Measurements from ENCODE around the gene LIN37. TPM values are rescaled to one million over a fixed set of nuclear protein-coding genes. Genes with fewer than 3 reads are reported as not detected.

Gene LIN37
- total RNA-seq, 1 experiment from 2014 or later = 5.9 TPM

DNA sequence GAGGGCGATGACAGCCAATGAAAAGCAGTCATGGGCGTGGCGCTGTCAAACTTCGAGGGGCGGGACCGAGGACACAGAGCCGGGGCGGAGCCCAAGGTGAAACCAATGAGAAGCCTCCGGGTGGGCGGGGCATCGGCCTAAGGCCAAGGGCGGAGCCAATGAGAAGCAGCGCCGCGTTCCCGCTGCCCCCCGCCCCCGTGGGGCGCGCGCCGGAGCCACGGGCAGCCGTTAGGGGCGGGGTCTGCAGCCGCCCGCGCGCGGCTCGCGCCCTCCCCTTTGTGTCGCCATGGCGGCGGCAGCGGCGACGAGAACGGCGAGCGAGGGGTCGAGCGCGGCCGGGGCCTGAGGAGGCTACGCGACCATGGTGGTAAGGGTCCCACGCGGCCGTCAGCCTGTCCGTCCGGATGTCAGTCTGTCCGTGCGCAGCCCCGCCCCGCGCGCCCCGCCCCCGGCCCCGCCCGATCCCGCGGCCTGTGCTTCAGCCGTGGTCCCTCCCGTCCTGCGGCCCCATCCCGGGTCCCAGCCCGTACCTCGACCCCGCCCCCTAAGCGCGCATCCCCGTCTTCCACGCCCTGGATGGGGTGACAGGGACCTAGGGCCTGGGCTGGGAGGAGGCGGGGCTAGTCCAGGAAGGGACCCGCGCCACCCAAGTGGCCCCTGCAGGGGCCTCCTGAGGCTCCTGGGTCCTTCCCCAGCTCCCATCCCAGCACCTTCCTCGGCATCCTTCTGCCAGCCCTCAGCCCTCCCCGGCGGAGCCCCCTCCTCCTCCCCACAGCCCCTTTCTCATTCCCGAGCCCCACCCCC is 27.1 kb downstream of the LIN37 start, which contains the start of gene ARHGAP33:
Gene ARHGAP33, plus strand, starts transcription at position 267 of the 804 bp plus-strand sequence. Its CDS starts 95 bp downstream, at position 362.
- peaks cover 5% of the 10 kb centered on the region; the same call in 1 of the 2 replicates for H3K4me1 ChIP-seq (ENCODE audit: insufficient read depth, low read length)
- H3K4me2 ChIP-seq (ENCODE audit: insufficient read depth, insufficient read length, low read length) = peak within 1 kb of the TSS; percentile 73
- no peak within 1 kb of the TSS for H2BK120ac ChIP-seq (ENCODE audit: low read depth, low read length, poor library complexity, severe bottlenecking)
- no peak within 1 kb of the TSS for H2AFZ ChIP-seq (ENCODE audit: low read length)
- H2AK5ac ChIP-seq (ENCODE audit: insufficient read length, low read length) = no peak within 1 kb of the TSS
- no peak within 1 kb of the TSS for H3K9ac ChIP-seq (ENCODE audit: extremely low read depth, insufficient read length, low read length)
- H3K14ac ChIP-seq (ENCODE audit: insufficient read depth, low read length) = no peak within 1 kb of the TSS
- H3K79me2 ChIP-seq (ENCODE audit: insufficient read depth, low read length) = no peaks in the 10 kb centered on the region
- Mint-ChIP-seq H3K27me3 (ENCODE audit: low read depth) (peaks cover 42% of the 10 kb centered on the region), H3K4me1 (peaks cover 25 to 29% of the 10 kb centered on the region in 2 experiments), H3K27ac (peak within 1 kb of the TSS in 1 of 3 experiments; percentile 88; a peak in 1 of 7 replicates), H3K9me3 (no peaks in the 10 kb centered on the region; a peak in 1 of 5 replicates), H3K4me3 (peak within 1 kb of the TSS; percentile 65 to 88), H3K36me3 (ENCODE audit: insufficient read depth in 1 of 3, low read depth in 3 of 3) (peaks cover 0 to 4% (median 0%) of the 10 kb centered on the region in 3 experiments; a peak in 2 of 7 replicates)
- H2BK12ac ChIP-seq (ENCODE audit: insufficient read length, low read depth, low read length) = no peak within 1 kb of the TSS
- H3K23ac ChIP-seq (ENCODE audit: insufficient read length, low read depth, low read length) = no peak within 1 kb of the TSS
- H3K79me1 ChIP-seq (ENCODE audit: insufficient read depth, low read depth, low read length, poor library complexity, severe bottlenecking) = no peaks in the 10 kb centered on the region
- H3T11ph ChIP-seq (ENCODE audit: low read length) = no peak within 1 kb of the TSS
- no peak within 1 kb of the TSS for H4K91ac ChIP-seq (ENCODE audit: insufficient read length, low read depth, low read length)
- no peaks in the 10 kb centered on the region for H4K20me1 ChIP-seq (ENCODE audit: control insufficient read depth, insufficient read depth, insufficient read length)
- no peak within 1 kb of the TSS for H2BK15ac ChIP-seq (ENCODE audit: low read depth, low read length)
- H2BK20ac ChIP-seq (ENCODE audit: low read depth, low read length, poor library complexity, severe bottlenecking) = no peak within 1 kb of the TSS
- no peak within 1 kb of the TSS for H2BK5ac ChIP-seq (ENCODE audit: insufficient read length, low read length)
- H3K27ac ChIP-seq (ENCODE audit: insufficient read length, low read depth, low read length) = no peak within 1 kb of the TSS
- no peak within 1 kb of the TSS for H3K56ac ChIP-seq (ENCODE audit: insufficient read length, low read depth, low read length)
- TF ChIP-seq, protein P1, sequence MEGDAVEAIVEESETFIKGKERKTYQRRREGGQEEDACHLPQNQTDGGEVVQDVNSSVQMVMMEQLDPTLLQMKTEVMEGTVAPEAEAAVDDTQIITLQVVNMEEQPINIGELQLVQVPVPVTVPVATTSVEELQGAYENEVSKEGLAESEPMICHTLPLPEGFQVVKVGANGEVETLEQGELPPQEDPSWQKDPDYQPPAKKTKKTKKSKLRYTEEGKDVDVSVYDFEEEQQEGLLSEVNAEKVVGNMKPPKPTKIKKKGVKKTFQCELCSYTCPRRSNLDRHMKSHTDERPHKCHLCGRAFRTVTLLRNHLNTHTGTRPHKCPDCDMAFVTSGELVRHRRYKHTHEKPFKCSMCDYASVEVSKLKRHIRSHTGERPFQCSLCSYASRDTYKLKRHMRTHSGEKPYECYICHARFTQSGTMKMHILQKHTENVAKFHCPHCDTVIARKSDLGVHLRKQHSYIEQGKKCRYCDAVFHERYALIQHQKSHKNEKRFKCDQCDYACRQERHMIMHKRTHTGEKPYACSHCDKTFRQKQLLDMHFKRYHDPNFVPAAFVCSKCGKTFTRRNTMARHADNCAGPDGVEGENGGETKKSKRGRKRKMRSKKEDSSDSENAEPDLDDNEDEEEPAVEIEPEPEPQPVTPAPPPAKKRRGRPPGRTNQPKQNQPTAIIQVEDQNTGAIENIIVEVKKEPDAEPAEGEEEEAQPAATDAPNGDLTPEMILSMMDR (conservative IDR thresholded peaks at IDR 0.05) = no peak
- no CpG with 5 or more reads among the region's 82 CpGs for WGBS (ENCODE audit: extremely low coverage, insufficient read length, low lambda C conversion rate)
- peaks cover 5% of the 10 kb centered on the region for H3K23me2 ChIP-seq (ENCODE audit: insufficient read length, low read depth, low read length, poor library complexity, severe bottlenecking)
- DNase-seq = peak; percentile 96
- no peak within 1 kb of the TSS for H3K4ac ChIP-seq (ENCODE audit: low read depth, low read length)
- H4K8ac ChIP-seq (replicated peaks; ENCODE audit: insufficient read length, low read depth, low read length) = no peak within 1 kb of the TSS
- no peak within 1 kb of the TSS for H4K5ac ChIP-seq (ENCODE audit: insufficient read length, low read depth, low read length)
- no peaks in the 10 kb centered on the region for H3K27me3 ChIP-seq (ENCODE audit: insufficient read depth, low read length)
- no peaks in the 10 kb centered on the region for H3K9me3 ChIP-seq (ENCODE audit: control insufficient read depth, low read depth, low read length)
- H3K18ac ChIP-seq (ENCODE audit: insufficient read length, low read depth, low read length) = no peak within 1 kb of the TSS

Data from H9 (cell line).